ENCODE data around the gene HBD. TPM values are rescaled to one million over a fixed set of nuclear protein-coding genes. Genes with fewer than 3 reads are reported as not detected.

Gene HBD
- 42.2 and 59.0 TPM in 2 replicates for polyA plus RNA-seq (2011; rRNA removed)
- polyA minus RNA-seq (2011; rRNA and poly(A)+ RNA removed), result 5.1 and 12.0 TPM in 2 replicates

DNA sequence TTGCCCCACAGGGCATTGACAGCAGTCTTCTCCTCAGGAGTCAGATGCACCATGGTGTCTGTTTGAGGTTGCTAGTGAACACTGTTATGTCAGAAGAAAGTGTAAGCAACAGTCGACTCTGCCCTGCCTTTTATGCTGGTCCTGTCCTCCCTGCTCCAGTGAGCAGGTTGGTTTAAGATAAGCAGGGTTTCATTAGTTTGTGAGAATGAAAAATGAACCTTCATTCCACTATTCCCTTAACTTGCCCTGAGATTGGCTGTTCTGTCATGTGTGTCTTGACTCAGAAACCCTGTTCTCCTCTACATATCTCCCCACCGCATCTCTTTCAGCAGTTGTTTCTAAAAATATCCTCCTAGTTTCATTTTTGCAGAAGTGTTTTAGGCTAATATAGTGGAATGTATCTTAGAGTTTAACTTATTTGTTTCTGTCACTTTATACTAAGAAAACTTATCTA, at the start of gene HBD:
Gene HBD (minus strand): TSS at position 103 of the 454 bp plus-strand sequence. CDS start 50 bp downstream, at position 53.
- peak within 1 kb of the TSS; percentile 40 for H3K27ac ChIP-seq (ENCODE audit: low read depth, low read length)
- no peaks in the 10 kb centered on the region for H3K9me3 ChIP-seq (ENCODE audit: control insufficient read depth, insufficient read depth, low read length)
- H3K4me3 ChIP-seq (ENCODE audit: low read depth, low read length), result no peak within 1 kb of the TSS; the same call in 1 of the 2 replicates
- peak; percentile 21 for DNase-seq (ENCODE audit: low read depth, low spot score)
- ChIA-PET CTCF (no interaction called here), POLR2A (no interaction called here)
- no peaks in the 10 kb centered on the region for H3K27me3 ChIP-seq (ENCODE audit: control insufficient read depth, insufficient read depth, low read length)
- TF ChIP-seq, protein P1, sequence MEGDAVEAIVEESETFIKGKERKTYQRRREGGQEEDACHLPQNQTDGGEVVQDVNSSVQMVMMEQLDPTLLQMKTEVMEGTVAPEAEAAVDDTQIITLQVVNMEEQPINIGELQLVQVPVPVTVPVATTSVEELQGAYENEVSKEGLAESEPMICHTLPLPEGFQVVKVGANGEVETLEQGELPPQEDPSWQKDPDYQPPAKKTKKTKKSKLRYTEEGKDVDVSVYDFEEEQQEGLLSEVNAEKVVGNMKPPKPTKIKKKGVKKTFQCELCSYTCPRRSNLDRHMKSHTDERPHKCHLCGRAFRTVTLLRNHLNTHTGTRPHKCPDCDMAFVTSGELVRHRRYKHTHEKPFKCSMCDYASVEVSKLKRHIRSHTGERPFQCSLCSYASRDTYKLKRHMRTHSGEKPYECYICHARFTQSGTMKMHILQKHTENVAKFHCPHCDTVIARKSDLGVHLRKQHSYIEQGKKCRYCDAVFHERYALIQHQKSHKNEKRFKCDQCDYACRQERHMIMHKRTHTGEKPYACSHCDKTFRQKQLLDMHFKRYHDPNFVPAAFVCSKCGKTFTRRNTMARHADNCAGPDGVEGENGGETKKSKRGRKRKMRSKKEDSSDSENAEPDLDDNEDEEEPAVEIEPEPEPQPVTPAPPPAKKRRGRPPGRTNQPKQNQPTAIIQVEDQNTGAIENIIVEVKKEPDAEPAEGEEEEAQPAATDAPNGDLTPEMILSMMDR (IDR thresholded peaks at IDR 0.05; ENCODE audit: low read depth, low read length), result no peak

DNA sequence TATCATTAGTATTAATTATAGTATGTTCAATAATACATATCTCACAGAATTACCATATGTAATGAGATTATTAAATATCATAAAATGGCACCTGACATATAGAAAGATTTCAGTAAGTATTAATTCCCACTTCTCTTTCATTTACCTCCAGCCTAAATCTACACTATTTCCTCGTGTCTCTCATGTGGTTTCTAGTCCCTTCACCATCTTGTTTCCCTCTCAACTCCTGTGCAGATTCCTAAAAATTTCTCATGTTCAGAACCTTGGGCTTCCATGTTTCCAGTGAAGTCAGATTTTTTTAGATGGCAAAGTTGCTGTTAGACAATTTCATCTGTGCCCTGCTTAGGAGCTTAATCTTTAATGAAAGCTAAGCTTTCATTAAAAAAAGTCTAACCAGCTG, 49.6 kb upstream of the HBD start:
- CTCF ChIA-PET, result no interaction called here
- TF ChIP-seq, protein P1 (IDR thresholded peaks at IDR 0.05; ENCODE audit: low read depth, low read length), result no peak

GRCh38 chr11:5283086-5283485, 48.8 kb upstream of the HBD start:
- TF ChIP-seq, protein P1 (IDR thresholded peaks at IDR 0.05; ENCODE audit: low read depth, low read length), result no peak
- H3K9me3 ChIP-seq (ENCODE audit: control insufficient read depth, insufficient read depth, low read length), result no peaks in the 10 kb centered on the region
- no peak overlapping the region for H3K27ac ChIP-seq (ENCODE audit: low read depth, low read length)
- H3K4me3 ChIP-seq (ENCODE audit: low read depth, low read length), result no peak overlapping the region
- ChIA-PET CTCF (no interaction called here), POLR2A (no interaction called here)
- no peaks in the 10 kb centered on the region for H3K27me3 ChIP-seq (ENCODE audit: control insufficient read depth, insufficient read depth, low read length)
- DNase-seq (ENCODE audit: low read depth, low spot score), result no peak

More for the DNA sequence above, 49.6 kb upstream of the HBD start:
- DNase-seq (ENCODE audit: low read depth, low spot score), result no peak
- no peak overlapping the region for H3K4me3 ChIP-seq (ENCODE audit: low read depth, low read length)
- no peaks in the 10 kb centered on the region for H3K9me3 ChIP-seq (ENCODE audit: control insufficient read depth, insufficient read depth, low read length)
- H3K27me3 ChIP-seq (ENCODE audit: control insufficient read depth, insufficient read depth, low read length), result no peaks in the 10 kb centered on the region
- H3K27ac ChIP-seq (ENCODE audit: low read depth, low read length), result no peak overlapping the region
- POLR2A ChIA-PET, result no interaction called here

- ChIA-PET POLR2A (interaction anchor here (1.0 kb wide), 1 partner anchor 17 kb away, joined by 3 read pairs; no protein-coding TSS in a partner anchor), CTCF (interaction anchor here (1.2 kb wide), 1 partner anchor 8 kb away, joined by 3 read pairs; no protein-coding TSS in a partner anchor)
- no peak for DNase-seq (ENCODE audit: low read depth, low spot score)
- H3K4me3 ChIP-seq (ENCODE audit: low read depth, low read length), result no peak overlapping the region
- TF ChIP-seq, protein P1 (IDR thresholded peaks at IDR 0.05; ENCODE audit: low read depth, low read length), result no peak
- H3K27me3 ChIP-seq (ENCODE audit: control insufficient read depth, insufficient read depth, low read length), result no peaks in the 10 kb centered on the region
- no peak overlapping the region for H3K27ac ChIP-seq (ENCODE audit: low read depth, low read length)
- no peaks in the 10 kb centered on the region for H3K9me3 ChIP-seq (ENCODE audit: control insufficient read depth, insufficient read depth, low read length)
Measured at GRCh38 chr11:5282628-5283027, 48.3 kb upstream of the HBD start.

GRCh38 chr11:5281596-5281995, 47.3 kb upstream of the HBD start:
- POLR2A ChIA-PET, result interaction anchor here (1.0 to 1.7 kb wide), 2 partner anchors 19 to 83 kb away, joined by 3 to 14 read pairs; no protein-coding TSS in a partner anchor
- TF ChIP-seq, protein P1 (IDR thresholded peaks at IDR 0.05; ENCODE audit: low read depth, low read length), result no peak
- Histone ChIP-seq H3K27ac (ENCODE audit: low read depth, low read length) (no peak overlapping the region), H3K27me3 (ENCODE audit: control insufficient read depth, insufficient read depth, low read length) (no peaks in the 10 kb centered on the region), H3K9me3 (ENCODE audit: control insufficient read depth, insufficient read depth, low read length) (no peaks in the 10 kb centered on the region), H3K4me3 (ENCODE audit: low read depth, low read length) (no peak overlapping the region)
- CTCF ChIA-PET, result interaction anchor here (1.2 to 1.9 kb wide), 3 partner anchors 8 to 89 kb away, joined by 3 to 8 read pairs (median 6); no protein-coding TSS in a partner anchor
- no peak for DNase-seq (ENCODE audit: low read depth, low spot score)

Data from AG04450 (cell line).